NOMO-1 treated with DMSO at 0.1 percent for 48 hours (cell line): Measurements from ENCODE around the gene GOLGA8S.
"Not testable (repeated sequence)": the region's sequence is repeated elsewhere in the genome, so short reads cannot be mapped to it uniquely, and the experiment has no call there.

Source experiments
- DNase-seq: peaks from one replicate; lab custom pipeline; 2025; ENCODE audit not compliant: unreplicated experiment; lab: John Stamatoyannopoulos, UW

The GOLGA8S gene

DNA sequence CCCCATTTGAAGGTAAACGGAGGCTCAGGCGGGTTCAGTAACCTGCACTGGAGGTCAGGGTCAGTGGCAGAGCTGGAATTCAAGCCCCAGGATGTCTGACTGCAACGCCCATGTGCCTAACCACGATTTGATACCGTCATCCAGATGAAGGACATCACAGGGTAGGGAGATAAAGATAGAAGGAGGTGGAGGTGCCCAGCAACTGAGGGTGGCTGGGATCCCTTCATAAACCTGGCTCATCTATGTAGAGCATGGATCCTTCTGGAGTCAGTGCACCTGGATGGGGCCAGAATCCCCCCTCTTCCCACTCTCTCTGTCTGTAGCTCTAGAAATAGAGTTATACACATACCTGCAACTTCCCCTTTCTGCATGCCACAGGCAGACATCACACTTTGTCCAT, 41.3 kb downstream of the GOLGA8S start:
- no peak for DNase-seq

DNA sequence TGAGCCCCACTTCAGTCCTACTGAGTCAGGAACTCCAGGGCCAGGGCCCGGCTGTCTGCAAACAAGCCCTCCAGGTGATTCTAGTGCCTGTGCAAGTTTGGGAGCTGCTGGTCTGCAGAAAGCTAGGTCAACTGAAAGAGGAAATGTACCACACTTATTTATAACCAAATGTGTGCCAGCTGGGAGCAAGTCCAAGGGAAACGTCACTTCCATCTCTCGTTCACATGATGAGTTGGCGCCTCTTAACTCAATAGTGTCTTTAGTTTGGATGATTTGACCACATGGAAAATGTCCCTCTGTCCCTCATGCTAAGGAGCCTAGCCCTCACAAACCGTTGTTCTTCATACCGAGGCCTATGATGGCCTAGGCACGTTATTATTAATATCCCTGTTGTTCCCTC, 43.2 kb downstream of the GOLGA8S start:
- no peak for DNase-seq

DNA sequence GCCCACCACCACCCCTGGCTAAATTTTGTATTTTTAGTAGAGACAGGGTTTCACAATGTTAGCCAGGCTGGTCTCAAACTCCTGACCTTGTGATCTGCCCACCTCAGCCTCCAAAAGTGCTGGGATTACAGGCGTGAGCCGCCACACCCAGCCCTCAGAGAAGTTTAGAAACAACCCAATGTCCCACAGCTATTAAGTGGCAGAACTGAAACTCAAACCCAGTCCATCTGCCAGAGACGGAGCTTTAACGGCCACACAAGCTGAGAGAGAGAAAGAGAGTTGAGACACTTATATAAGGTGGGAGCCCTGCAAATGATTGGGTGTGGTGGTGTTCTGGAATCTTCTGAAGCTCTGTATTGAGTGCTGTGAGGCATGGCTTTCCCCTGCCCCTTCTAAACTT, 43.8 kb downstream of the GOLGA8S start:
- not testable (repeated sequence) for DNase-seq

DNA sequence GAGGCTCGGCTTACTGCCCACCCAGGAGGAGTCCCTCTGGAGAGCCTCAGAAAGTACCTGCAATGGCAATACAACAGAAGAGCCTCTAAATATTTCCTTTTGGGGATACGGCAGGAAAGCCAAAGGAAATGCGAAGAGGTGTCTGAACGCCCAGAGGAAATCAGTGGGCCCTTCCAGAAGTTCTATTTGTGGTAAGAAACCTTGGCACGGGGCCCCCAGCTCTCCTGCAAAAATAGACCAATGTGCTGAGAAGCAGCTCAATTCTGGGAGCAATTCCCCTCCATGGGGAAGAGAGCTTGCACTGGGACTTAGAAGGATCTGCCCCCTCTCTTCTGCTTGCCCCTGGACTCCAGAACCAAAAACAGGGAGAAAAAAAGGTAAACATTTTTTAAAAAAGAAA, 44.7 kb downstream of the GOLGA8S start:
- not testable (repeated sequence) for DNase-seq

DNA sequence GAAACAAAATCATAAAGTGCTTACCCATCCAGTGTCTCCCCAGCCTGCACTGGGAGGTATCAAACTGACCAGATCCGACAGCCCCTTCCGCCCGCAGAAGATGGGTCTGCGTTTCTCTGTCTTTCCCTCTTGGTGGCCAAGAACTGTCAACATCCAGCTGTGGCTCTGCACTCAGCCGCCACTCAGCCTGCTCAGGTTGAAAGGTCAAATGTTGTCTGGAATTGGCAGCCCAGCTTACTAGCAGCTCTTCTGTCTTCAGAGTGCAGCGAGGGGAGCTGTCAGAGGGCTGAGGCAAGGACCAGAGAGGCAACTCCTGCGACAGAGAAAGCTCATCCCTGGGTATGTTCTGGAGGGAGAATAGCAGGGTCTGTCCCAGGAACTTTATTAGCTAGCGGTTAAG, 47.1 kb downstream of the GOLGA8S start:
- no peak for DNase-seq

DNA sequence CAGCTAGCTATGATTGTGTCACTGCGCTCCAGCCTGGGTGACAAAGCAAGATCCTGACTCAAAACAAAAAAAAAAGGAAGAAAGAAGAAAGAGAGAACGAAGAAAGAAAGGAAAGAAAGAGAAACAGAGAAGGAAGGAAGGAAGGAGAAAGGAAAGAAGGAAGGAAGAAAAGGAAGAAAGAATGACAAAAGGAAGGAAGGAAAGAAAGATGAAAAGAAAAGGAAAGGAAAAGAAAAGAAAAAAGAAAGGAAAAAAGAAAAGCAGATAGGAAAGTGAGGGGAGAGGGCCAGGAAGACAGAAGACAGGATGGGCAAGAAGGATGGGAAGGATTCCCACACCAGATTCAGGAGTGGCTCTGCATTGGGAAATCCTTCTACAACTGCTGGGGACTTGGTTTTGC, 47.6 kb downstream of the GOLGA8S start:
- DNase-seq = no peak

DNA sequence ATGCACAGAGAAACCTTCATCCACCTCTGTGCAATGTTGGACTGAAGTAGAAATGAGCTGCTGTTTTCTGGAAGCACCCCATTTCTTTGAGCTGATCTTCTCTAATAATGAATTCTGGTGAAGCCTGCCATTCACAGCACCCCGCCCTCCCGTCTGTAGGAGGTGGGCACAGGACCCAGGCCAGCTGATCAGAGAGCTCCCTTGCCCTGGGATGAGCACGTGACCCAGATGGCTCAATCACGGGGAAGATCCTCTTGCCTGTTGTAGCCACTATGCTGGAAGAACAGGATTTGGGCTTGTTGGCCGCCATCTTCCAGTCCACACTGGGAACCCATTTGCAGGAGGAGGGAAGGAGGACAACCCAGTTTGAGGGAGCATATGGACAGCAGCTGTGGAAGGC, 48.0 kb downstream of the GOLGA8S start:
- DNase-seq = no peak

DNA sequence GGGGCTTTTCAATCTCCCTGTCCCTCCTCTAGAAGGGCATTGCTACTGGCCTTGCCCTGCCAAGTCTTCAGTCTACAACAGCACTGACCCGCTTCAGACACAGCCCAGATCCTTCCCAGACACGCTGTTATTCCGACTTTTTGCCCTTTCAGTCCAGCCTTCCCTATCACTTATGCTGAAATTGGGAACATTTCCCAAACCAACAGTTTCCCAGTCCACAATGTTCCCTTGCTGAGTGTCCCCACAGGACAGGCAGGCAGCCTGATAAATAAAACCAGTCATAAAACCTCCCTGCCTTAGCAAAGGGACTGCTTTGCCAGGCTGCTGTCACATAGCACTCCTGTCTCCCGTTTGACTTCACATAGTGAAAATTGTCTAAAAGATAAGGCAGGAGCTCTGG, 49.0 kb downstream of the GOLGA8S start:
- no peak for DNase-seq

DNA sequence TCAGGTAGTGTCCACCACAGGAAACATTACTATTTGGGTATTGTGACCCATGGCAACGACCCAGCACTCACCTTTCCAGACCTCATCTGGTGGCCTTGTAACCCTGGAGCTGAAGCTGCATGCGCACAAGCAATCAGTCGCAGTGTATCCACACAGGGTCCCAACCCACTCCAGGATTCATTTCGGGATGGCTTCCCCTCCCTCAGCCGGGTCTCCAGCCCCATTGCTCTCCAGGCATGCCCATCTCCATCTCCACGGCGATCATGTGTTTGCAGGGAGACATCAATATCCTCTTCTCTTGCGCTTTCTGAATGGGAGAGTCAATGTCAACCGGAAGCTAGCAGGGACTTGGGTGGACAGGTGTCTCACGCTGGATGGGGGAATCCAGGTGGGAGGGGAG, 57.3 kb downstream of the GOLGA8S start:
- no peak for DNase-seq

DNA sequence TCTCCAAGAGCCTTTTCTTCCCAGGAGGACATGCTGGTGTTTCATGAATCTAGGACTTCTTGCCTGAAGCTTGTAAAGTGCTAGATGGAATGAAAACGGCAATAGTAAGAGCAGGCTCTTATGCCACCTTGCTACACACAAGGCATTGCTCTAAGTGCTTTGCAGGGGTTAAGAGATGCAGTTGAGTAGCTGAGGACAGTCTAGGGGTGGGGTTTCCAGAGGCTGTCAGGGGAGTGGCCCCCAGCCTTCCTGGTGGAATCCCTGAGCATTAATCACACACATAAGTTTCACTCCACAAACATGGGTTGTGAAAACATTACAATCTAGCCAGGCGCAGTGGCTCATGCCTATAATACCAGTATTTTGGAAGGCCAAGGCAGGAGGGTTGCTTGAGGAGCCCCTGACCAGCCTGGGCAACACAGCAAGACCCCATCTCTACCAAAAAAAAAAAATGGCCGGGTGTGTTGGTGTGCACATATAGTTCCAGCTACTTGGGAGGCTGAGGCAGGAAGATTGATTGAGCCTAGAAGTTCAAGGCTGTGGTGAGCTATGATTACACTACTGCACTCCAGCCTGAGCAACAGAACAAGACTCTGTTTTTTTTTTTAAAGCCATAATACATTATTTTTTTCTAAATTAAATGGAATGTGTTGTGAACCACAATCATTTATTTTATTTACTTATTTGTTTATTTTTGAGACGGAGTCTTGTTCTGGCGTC, 58.5 kb downstream of the GOLGA8S start:
- not testable (repeated sequence) for DNase-seq
